Measurements from ENCODE around the gene PARVB.
"Not testable (repeated sequence)": the region's sequence is repeated elsewhere in the genome, so short reads cannot be mapped to it uniquely, and the experiment has no call there.

The PARVB gene

DNA sequence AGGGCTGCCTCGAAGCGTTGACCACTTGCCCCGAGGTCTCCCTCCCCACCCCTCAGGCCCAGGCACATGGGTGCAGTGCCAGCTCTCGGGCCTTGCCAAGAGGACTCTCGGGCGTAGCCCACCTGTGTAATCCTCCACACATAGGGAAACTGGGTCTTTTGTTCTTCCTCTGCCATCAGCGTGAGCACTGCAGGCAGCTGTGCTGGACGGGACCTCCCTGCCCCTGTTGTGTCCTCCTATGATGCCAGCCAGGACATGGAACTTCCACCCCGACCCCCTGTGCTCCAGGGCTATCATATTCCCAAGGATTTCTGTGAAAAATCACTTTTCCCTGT lies 66.4 kb downstream of the PARVB start:
- DNase-seq = no peak

DNA sequence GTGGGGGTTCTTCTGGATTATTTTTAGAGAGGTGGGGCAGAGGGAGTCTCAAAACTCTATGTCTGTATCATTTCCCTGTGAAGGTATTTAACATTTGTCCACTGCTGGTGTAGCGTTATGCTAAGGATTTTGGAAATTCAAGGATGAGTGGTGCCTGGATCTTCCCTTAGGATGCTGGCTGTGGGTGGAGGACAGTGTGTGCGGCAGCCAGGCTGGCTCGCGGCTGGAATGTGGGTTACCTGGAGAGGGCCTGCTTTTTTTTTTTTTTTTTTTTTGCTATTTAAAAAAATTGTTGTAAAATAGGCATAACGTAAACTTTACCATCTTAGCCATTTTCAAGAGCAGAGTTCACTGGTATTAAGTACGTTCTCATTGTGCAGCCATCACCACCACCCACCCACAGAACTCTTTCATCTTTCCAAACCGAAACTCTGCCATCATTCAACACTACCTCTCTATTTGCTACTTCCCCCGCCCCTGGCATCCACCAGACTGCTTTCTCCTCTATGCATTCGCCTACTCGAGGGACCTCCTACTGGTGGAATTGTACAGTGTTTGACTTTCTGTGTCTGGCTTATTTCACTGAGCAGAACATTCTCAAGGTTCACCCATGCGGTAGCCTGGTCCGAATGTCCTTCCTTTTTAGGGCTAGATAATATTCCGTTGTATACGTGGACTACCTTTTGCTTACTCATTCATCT lies 67.1 kb downstream of the PARVB start:
- DNase-seq = peak; percentile 21

DNA sequence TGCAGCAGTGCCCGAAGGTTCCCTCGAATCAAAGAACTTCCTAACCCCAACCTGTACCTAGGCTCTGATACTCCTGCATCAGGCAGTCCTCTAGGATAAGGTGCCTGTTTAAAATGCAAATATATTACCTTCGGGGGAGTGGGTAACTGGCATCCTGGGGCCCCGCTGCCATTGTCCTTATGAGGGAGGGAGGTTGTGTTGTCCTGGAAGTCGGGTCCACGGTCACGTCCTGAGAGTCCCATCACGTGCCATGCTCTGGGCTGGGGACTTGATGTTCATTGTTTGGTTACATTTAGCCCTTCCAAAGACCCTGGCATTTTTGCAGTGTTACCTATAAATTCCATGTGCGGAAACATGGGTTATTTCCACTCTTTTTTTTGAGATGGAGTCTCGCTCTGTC lies 67.6 kb downstream of the PARVB start:
- DNase-seq = no peak

DNA sequence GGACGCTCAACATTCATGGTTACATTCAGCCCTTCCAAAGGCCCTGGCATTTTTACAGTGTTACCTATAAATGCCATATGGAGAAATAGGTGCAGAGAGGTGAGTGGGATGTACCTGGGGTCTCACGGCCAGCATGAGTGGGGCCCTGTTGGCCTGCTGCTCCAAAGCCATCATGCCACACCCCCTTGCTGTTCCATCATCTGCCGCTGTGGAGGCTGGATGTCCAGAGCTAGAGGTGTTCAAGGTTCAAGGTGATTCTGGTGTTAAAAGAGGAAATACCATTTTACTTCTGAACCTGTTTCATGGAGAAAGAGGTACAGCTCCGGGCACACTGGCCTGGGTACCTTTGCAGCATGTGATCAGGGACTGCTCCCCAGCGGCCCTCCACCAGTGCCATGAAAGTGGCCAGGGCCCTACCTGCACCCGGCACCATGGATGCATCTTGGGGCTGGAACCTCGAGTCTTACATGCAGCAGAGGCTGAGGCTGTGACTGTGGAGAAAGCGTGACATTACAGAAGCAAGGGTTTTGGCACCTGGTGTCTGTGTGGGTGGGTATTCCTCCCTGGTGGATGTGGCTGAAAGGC lies 68.6 kb downstream of the PARVB start:
- no peak for DNase-seq

DNA sequence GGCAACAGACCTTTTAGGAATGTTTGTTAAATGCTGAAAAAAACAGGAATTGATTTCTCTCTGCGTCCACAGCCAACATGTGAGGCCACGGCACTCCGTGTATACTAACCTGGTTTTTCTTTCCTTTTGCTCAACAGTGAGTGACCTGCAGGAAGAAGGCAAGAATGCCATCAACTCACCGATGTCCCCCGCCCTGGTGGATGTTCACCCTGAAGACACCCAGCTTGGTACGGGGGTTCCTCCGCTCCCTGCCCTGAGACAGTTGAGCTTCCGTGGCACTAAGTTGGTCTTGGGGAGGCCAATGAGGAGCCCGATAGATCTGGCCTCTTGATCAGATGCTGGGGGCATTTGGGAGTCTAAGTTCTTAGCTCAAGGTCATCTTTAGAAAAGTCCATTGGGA lies 69.7 kb downstream of the PARVB start:
- DNase-seq = no peak

DNA sequence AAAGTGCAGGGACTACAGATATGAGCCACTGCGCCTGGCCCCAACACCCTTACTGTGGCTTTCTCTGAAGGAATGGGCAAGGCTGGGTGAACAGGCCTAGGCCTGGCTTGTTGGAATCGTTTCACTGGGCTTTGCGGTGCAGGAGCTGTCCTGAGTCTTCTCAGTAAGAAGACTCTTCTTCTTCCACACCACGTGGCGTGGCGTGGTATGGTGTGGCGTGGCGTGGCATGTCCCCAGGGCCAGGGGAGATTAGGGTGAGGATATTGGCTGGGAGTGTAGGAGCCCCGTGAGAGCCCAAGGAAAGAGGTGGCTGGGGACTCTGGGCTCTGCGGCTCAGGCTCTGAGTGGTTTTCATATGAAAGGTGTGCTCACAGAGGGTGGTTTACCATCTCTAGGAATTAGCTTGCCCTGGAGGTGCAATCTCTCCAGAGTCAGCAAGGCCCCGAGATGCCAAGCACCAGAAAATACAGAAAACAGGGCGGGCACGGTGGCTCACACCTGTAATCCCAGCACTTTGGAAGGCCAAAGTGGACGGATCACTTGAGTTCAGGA lies 70.7 kb downstream of the PARVB start:
- DNase-seq = no peak

DNA sequence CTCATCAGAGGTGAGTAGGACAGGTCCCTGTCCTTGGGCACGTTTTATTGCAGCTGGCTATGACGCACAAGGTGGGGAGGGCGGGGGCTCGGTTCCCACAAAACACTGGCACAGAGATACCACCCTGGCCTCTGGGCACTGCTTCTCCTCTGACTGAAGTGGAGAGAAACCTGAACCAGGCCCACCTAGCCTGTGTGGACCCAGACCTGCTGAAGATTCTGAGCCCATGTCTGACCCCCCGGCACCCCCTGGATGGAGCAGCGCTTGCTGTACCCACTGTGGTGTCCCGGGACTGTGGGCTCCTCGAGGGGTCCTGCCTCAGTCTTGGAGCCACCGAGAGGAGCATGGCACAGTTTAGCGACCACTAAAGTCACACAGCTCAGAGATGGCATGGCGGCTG lies 72.6 kb downstream of the PARVB start:
- DNase-seq = no peak

DNA sequence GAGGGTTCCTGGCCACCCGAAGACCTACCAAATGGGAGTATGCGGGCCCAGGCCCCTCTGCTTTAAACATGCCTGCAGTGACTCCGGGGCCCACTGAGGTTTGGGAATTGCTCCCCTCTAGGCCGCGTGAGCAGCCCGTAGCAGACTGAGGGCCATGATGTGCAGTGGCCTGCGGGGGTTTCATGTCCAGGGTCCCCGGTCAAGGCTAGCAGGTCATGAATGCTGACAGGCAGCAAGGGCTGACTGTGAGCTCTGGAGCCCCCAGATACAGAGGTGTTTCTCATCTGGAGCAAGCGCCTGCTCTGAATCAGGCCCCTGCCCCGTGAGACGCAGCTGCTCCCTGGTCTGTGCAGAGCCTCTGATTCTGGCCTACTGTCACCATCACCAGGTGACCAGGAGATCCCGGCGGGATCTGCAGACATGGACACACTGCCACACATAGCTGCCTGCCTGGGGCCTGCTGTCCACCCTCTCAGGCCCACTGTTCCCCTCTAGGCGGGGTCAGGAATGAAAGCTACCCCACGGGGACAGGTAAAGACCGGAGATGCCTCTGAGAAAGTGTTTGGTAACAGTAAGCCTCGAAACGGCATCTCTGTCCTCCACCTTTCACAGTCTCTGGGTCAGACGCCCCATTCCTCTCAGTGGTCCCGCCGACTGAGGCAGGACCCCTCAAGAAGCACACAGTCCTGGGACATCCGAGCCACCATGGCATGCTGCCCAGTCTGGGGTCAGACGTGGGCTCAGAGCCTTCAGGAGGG lies 73.3 kb downstream of the PARVB start:
- no peak for DNase-seq

DNA sequence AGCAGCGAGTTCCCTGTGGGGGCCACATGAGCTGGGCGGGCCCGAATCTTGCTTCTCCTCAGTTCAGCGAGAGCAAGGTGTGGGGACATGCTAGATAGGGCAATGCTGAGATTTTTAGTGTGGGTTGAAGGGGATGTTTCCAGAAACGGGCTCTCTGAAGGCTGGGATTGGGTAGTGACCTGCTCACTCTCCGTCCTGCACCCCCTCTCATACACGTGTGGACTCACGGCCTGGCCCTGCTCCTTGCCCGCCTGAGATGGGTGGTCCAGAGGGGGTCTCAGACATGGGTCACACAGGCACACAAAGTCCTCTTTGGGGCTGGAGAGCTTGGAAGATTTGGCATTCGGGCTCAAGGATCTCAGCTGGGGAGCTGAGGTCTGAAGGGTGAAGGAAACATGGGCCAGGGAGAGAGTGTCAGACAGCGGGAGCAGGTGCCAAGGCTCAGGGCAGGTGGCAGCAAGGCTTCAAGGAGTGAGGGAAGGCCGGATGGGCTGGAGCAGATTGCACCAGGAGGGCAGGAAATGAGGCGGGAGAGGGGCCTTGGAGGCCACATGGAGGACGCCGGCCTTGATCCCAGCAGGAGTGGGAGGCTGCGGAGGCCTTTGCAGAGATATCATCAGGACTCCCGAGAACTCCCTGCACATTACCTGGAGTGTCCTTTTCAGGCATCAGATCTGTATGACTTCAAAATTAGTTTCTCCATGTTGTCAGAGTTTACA lies 74.1 kb downstream of the PARVB start:
- no peak for DNase-seq

DNA sequence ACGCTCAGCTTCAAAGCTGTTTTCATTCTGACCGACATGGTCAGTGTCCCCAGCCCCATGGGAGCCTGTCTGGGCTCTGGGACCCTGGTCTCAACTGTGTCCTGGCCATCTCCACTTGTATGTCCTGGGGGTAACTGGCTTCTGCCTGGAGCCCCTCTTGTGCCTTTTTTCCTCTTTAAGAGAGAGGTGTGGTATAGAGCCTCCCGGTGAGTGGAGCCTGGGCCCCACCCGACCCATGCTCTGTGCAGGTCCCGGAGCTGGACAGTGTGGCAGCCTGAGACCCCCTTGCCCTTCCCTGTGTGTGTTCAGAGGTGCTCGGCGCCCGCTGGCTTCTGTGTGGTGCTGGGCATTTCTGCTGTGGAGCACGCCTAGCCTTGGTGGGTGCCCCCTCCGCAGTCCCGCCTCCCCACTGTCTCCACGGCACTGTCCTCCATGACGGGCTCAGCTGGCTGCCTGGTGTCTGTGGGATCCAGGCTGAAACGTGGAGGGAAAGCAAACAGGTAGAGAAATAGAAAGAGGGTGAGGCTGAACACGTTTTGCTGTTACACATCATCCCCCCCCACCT lies 74.9 kb downstream of the PARVB start:
- no peak for DNase-seq

DNA sequence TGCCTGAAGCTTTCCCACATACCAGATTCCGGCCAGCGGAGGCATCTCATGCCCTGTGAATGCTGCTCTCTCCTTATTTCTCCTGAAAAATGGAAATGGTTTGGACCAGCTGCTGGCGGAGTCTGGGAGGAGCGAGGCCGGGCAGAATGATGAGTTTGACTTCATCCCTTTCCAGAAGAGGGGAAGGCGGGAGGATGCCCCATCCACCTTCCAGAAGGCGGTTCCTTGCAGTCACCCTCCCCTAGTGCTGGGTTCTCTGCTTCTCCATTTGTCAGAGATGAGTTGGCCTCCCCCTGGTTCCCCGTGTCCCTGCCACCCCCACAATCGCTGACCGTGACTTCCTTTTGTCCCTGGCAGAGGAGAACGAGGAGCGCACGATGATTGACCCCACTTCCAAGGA lies 75.6 kb downstream of the PARVB start:
- DNase-seq = no peak

DNA sequence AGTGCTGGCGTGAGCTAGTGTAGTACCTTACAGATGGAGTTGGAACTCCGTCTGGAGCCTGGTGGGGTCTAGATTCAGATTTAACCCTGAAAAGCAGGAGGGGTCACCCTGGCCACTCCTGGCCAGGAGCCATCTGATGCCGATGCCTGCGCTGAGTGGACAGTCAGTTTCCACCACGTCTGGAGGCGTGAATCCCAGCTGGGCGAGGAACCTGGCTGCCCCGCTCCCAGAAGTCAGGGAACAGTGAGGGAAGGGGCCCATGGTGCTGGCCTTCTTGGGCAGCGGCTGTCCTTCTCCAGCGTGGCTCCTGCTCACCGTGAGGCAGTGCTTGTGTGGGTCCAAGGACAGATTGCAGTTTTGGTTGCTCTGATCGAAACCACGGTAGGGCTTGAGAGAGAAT lies 76.3 kb downstream of the PARVB start:
- no peak for DNase-seq

DNA sequence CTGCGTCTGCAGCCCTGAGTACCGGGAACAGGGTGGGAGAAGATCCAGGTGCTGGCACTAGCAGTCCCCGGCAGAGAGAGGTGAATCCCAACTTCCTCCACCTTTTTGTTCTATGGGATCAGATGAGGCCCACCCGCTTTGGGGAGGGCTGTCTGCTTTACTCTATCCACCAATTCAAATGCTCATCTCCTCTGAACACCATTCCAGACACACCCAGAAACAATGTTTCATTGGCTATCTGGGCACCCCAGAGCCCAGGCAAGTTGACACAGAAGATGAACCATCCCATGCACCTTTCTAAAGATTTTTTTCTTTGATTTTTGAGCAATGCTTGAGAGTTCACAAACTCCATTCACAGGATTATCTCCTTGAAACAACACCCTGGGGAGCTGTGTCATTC lies 78.0 kb downstream of the PARVB start:
- no peak for DNase-seq

DNA sequence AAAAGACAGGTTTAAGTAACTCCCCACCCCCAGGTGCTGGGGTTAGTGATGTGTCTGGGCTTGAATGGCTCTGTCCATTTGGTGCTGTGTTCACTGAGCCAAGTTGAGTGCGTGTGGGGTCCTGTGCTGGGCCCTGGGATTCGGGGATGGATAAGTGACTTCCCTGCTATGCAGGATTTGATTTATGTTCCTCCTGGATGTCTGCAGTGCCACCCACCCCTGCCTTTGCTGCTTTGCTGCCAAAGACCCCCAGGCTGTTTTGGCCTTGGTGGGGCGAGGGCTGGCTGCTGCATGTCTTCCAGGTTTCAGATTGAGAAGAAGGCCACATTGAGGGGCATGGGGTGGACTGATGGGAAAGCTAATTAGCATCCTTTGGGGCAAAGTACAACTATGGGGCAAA lies 78.8 kb downstream of the PARVB start:
- no peak for DNase-seq

DNA sequence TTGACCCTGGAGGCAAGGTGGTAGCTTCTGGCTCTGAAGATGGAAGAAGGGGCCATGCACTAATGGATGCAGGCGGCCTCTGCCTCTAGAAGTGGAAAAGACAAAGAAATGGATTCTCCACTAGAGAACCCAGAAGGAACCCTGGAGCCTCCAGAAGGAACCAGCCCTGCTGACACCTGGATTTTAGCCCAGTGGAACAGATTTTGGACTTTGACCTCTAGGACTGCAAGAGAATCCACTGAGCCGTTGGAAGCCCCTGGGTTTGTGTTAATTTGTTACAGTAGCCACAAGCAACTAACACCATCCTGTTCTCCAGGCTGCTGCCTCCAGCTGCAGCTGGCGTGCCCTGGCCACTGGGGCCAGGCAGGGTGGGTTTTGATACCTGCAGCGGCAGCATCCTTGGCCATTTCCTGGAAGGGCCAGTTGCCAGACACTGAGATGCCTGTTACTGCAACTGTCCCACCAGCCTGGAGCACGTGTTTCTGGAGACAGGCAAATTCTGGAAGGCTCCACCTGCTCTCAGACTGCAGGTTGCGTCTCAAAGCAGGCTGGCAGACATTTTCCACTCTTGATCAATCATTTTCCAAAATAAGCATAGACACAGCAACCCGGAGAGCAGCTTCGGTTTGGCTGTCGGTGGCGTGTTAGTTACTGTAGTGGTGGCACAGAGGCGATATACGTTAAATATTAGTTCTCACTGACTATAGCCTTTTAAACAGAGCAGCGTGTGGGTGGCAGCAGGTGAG lies 79.8 kb downstream of the PARVB start:
- no peak for DNase-seq

DNA sequence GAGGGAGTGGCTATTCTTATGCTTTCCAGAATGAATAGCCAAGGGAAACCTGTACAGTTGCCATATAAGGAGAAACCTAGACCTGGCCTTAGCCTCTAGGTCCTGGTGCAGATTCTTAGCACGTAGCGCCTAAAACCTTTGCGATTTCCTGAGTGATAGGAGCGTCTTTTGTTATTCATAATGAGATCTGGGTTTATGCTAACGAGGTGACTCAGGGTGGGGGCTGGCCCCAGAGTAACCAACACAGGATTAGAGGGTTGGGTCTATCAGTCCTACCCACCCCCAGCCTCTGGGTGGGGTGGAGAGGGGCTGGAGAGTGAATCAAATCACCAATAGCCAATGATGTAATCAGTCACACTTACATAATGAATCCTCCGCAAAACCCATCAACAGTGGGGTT lies 83.2 kb downstream of the PARVB start:
- DNase-seq = peak; percentile 1

DNA sequence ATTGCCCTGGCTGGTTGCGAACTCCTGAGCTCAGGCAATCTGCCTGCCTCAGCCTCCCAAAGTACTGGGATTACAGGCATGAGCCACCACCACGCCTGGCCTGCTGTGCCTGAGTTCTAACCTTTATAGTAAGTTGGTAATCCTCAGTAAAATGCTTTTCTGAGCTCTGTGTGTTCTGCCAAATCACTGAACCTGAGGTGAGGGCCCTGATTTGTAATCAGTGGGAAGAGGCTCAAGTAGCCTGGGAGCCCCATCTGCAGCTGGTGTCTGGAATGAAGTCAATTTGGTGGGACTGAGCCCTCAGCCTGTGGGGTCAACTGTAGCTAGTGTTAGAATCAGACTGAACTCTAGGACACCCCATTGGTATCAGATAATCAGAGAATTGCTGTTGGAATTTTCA lies 84.0 kb downstream of the PARVB start:
- no peak for DNase-seq

DNA sequence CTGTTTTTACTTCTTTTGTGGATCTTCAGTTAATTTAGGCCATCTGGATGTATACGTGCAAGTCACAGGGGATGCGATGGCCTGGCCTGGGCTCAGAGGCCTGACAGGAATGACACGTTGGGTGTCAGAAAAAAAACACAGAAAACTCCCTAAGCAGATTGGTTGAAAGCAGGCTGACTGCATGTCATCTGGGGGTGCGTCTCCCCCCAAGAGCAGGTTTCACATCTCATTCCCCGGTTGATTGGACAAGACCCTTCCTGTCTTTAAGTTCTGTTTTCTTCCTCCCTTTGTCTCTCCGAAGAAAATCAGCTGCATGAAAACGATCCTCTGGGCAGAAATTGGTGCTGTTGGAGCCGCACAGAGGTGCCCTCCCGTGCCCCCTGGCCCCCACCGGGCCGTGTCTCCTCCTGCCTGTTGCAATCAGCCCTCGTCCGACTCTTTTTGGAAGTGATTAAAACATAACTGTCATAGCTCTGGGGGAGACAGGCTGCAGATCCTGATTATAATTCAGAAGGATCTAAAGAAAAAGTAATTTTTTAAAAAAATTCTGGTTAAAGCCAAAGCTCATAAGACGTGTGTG lies 84.8 kb downstream of the PARVB start:
- DNase-seq = peak; percentile 23

DNA sequence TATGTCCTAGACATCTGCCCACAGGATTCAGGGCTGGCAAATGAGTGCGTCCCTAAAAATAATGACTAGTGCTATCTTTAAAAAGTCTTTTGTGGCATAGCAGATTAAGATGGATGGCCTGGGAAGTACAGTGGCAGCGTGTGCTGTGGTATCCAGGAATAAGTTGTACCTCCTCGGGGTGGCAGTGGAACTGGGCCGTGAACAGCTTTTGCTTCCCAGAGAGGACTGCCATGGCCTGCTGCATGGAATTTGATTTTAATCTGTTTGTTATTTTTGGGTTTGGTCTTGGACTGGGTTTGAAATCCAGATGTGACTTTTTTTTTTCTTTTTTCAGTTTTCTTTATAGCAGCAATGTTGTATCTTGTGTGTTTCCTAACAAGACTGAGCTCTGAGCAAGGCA lies 85.3 kb downstream of the PARVB start:
- peak; percentile 1 for DNase-seq

DNA sequence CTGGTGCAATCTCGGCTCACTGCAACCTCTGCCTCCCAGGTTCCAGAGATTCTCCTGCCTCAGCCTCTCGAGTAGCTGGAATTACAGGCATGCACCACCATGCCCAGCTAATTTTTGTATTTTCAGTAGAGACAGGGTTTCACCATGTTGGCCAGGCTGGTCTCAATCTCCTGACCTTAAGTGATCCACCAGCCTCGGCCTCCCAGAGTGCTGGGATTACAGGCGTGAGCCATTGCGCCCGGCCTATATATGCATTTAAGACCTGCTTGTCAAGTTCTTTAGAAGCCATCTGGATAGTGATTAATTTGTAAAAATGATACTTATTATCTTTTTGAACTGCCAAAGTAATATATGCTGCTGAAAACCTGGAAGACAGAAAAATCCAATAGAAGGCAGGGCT lies 86.6 kb downstream of the PARVB start:
- DNase-seq = not testable (repeated sequence)

DNA sequence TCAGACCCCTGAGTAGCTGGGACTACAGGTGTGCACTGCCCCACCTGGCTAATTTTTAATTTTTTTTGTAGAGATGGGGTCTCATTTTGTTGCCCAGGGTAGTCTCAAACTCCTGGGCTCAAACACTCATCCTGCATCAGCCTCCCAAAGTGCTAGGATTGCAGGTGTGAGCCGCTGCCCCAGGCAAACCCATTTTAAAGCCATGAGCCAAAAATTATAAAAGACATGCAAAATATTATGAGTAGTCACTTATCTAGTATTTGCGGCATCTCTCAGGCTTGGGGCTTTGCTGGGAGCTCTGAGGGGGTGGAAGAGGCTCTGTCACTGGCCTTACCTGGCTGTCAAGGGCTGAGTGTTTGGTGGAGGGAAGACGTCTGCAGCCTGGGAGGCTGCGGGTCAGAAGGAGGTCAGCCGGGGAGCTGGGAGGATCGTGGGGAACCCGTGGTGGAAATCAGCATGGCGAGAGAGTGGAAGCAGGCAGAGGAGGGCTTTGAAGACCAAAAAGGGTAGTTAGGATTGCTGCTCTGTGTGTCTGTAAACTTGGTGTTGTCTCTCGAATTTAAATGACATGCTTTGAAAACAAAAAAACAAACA lies 87.6 kb downstream of the PARVB start:
- DNase-seq = no peak

DNA sequence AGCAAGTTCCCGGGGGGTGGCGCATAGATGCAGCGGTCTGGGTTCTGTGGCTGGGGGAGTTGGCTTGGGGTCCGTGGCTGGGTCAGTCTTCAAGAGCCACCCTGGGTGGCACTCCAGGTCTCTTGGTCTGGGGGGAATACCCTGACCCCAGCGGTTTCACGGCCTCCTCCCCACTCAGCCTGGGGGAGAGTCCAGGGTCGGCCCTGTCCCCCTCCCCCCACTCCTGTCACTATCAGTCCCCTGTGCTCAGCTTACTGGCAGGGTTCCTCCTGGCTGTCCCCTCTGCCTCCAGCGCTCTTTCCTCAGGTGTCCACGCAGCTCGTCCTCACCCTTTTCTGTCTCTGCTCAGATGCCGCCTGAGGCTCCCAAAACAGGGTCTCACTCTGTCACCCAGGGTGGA lies 88.1 kb downstream of the PARVB start:
- DNase-seq = no peak

All from fibroblast of skin of right biceps (primary cell).